GM18505 (cell line): Measurements from ENCODE around the gene RUBCNL.
"Not testable (repeated sequence)": the region's sequence is repeated elsewhere in the genome, so short reads cannot be mapped to it uniquely, and the experiment has no call there.

Source experiments
- ATAC-seq: cut with Tn5 transposase; IDR thresholded peaks from one replicate; pipeline ENCODE4 v1.9.1; 2021; ENCODE audit not compliant: unreplicated experiment
- POLR2A ChIP-seq: IDR thresholded peaks from 4 replicates; pipeline ENCODE4 v1.6.1; 2011; ENCODE audit warnings: borderline replicate concordance; ENCODE audit not compliant: insufficient read depth, insufficient read length; ENCODE audit errors: extremely low read depth

The RUBCNL gene

GRCh38 chr13:46386392-46387063, 524 bp downstream of the RUBCNL start:
- no peak for TF ChIP-seq POLR2A
- ATAC-seq, result no peak

DNA sequence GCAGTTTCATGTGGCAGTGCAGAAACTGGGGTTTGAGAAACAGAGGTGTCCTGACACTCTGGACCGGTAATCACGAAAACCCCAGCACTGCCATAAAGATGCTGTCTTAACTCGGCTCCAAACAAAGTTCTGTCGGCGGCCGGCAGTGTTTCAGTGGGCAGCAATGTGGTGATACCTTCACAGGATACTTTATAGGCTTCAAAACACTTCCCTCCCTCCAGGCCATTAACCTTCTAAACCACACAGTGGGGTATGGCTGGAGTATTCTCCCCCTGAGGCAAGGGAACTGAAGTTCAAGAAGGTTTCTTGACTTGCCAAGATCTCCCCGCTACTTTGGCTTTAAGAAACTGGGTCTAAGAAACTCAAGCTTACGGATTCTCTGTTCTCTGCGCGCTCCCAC, 1.1 kb downstream of the RUBCNL start:
- peak; percentile 31 for TF ChIP-seq POLR2A
- no peak for ATAC-seq

GRCh38 chr13:46383383-46383782, 3.7 kb downstream of the RUBCNL start:
- ATAC-seq, result no peak
- TF ChIP-seq POLR2A, result no peak

DNA sequence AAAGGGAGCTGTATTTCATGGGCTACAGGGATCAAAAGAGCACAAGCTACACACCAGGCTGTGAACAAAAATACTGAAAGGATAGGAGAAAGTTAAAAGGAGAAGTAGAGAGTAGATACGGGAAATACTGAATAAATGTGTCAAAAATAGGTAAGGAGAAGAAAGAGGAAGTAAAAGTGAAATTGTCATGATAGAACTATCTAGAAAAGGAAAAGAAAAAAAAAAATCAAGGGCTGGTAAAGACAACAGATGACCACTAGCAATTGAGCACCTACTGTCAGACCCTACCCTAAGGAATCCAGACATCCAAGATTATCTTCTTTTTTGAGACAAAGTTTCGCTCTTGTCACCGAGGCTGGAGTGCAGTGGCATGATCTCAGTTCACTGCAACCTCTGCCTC, 4.8 kb downstream of the RUBCNL start:
- TF ChIP-seq POLR2A, result no peak

DNA sequence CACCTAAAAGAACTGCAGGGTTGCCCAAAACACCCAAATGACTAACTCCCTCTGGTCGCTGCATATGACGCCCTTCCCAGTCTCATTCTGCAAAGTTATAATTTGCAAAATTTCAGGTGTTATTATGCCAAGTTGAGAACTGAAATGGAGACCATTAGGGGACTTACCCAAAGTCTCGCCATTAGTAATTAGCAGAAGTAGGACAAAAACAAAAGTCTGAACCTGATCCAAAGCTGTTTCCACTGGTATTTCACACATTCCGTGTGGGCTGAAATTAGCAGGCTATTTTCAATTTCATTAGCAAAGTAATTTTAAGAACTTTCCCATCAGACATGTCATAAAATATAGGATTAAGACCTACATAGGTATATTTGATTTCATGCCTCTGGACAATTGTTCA, 6.8 kb downstream of the RUBCNL start:
- no peak for TF ChIP-seq POLR2A
- ATAC-seq, result no peak

More for the DNA sequence above, 4.8 kb downstream of the RUBCNL start:
- peak; percentile 41 for ATAC-seq

- TF ChIP-seq POLR2A, result no peak
- ATAC-seq, result no peak
Measured at GRCh38 chr13:46379611-46380010, 7.4 kb downstream of the RUBCNL start.

DNA sequence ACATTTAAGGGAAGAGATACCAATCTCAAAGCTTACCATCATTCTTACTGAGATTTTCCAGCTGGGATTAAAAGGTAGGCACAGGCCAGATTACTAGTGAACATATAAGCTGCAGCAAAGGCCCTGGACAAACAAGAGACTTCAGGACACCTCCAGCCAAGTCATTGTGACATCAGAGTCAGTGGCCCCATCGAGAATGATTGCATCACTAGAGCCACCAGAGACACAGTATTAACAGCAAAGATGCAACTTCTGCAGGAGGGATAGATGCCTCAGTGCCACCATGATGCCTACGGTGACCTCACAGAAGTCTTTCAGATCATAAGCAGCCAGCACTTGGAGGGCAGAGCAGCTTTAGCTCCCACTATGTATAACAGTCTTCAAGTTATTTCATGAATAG, 8.6 kb downstream of the RUBCNL start:
- TF ChIP-seq POLR2A, result peak; percentile 39
- ATAC-seq, result no peak

- no peak for TF ChIP-seq POLR2A
- no peak for ATAC-seq
Measured at GRCh38 chr13:46377554-46377953, 9.5 kb downstream of the RUBCNL start.

DNA sequence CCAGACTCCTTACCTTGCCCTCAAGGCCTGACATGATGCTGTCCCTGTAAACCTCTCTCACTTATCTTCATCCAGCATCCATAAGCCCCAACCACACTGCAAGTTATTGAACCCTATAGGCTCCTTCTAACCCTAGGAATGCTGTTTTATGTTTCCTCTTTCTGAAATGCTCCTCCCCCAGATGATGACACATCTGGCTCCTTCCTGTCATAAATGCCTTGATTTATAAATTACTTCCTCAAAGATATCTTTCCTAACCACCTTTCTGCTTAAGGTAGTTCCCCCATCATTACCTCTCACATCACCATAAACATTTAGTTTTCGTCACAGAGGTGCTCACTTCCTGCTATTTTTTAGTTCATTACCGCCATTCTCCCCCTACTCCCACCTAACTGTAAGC, 12.3 kb downstream of the RUBCNL start:
- ATAC-seq, result no peak
- no peak for TF ChIP-seq POLR2A

DNA sequence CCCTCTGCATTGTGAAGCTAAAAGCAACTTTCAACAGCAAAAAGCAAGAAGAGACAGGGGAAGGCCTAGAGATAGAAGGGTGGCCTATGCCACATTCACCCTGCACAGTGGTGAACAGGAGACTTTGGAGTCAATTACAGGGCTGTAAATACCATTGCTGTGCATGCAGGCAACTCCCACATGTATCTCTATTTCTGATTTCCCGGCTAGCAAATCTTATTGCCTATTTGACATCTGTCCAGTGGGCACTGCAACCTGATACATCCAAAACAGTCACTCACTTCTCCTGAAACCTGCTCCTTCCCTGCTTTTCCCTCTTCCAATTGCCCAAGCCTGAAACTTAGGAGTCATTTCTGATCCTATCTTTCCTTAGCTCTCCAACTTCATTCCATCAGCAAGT, 13.4 kb downstream of the RUBCNL start:
- ATAC-seq, result no peak
- TF ChIP-seq POLR2A, result no peak

- ATAC-seq, result not testable (repeated sequence)
Measured at GRCh38 chr13:46372938-46373337, 14.1 kb downstream of the RUBCNL start.

DNA sequence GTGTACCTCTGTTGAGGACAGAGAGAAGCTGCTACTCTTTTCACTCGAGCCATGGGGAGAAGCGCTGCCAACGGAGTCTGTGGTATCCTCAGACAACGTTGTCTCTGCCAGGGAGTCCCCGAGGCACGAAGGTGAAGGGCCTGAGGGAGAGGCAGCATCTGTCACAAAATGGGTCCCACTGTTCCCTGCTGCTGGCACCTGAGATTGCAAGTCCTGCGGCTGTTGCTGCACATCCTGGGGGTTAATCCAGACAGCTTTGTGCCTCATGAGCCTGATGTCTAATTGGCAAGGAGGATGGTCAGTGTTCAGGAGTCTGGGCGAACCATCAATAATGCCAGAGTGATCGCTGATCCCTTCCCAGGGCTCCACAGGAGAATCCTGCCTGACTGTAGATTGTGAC, 15.0 kb downstream of the RUBCNL start:
- TF ChIP-seq POLR2A, result no peak
- ATAC-seq, result no peak

- ATAC-seq, result peak; percentile 66
Measured at GRCh38 chr13:46369506-46370277, 17.4 kb downstream of the RUBCNL start.

GRCh38 chr13:46367617-46368327, 19.3 kb downstream of the RUBCNL start:
- no peak for ATAC-seq

More at GRCh38 chr13:46369506-46370277, 17.4 kb downstream of the RUBCNL start:
- no peak for TF ChIP-seq POLR2A

More at GRCh38 chr13:46367617-46368327, 19.3 kb downstream of the RUBCNL start:
- no peak for TF ChIP-seq POLR2A
